ENCODE data around the gene WDFY4. TPM values are rescaled to one million over a fixed set of nuclear protein-coding genes. Genes with fewer than 3 reads are reported as not detected.

The WDFY4 gene
- total and polyA plus RNA-seq, 9 donors: 1.2 to 3.9 (median 2.4) TPM

DNA sequence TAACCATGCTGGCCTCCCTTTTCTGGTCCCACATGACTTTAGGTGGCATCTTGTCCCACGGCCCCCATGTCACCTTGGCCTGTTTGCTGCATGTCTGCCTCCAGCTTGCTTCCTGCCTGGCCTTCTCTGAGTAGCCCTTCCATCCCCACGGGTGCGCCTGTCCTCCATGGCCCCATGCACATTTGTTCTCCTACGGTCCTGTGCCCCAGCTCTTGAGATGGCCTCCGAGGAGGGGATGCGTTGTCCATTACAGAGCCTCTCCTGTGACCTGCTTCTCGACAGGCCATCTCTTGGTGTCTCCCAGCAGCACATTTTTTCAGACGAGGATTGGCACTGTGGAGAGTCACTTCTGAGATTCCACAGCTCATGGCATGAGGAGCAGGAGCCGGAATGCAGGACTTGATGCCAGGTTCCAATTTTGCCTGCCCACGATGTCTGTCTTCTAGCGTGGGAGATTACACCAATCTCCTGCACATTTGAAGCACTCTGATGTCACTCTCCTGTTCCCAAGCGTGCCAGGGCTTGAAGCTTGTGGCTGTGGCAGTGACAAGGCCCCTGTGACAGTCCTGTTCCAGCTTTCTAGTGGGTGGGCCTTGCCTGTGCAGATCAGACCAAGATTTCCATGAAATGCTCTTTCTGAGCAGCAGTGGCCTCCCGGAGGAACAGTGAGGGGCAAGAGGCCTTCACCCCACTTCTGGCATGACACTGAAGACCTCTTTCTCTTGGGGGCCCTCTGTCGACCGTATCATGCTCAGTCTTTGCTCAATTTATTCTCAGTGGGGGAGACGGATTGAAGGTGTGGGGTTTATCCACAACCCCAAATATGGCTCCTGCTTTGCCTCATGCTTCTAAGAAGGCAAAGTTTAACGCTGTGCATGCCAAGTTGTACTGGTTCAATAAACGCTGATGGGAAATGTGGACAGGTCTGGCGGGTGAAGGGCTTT lies 13.4 kb downstream of the WDFY4 start:
- no peak for DNase-seq
- no peak overlapping the region for H3K27ac ChIP-seq (ENCODE audit: low read length)
- WGBS (ENCODE audit: insufficient coverage): 79% methylated on average over 15 of the region's 19 CpGs
- H3K36me3 ChIP-seq (ENCODE audit: control insufficient read depth, insufficient read depth, low read length): no peaks in the 10 kb centered on the region
- peaks cover 7% of the 10 kb centered on the region for H3K4me1 ChIP-seq (ENCODE audit: control insufficient read depth, insufficient read depth, low read length)
- H3K4me3 ChIP-seq (ENCODE audit: low read length): no peak overlapping the region
- H3K9me3 ChIP-seq (replicated peaks; ENCODE audit: control insufficient read depth, low read depth, low read length): no peaks in the 10 kb centered on the region
- H3K27me3 ChIP-seq (ENCODE audit: control insufficient read depth, insufficient read depth, low read length): no peaks in the 10 kb centered on the region

DNA sequence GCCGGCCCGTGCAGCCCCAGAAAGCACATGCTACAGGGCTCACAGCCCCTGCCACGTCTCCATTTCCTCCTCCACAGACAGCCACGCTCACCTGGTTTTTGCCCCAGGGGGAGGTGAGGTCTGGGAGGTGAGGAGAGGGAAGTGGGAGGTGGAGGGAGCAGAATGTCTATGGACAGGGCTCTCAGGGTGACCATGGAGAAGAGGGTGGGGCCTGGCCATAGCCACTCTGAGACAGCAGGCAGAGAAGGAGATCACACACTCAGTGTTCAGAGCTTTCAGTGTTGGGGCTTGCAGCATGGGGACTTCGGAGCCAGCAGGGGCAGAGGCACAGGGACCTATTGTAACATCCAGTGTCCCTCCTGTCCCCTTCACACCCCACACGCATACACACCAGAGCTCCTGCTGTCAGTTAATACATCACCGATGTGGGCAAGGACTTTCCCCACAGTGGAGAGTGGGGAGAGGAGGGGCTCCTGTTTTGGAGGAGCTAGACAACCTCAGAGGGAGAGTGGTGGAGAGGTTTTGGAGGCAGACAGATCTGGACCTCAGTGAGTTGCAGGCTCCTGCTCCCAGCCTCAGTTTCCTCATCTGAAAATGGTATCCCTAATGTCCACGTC lies 14.4 kb downstream of the WDFY4 start:
- no peaks in the 10 kb centered on the region for H3K27me3 ChIP-seq (ENCODE audit: control insufficient read depth, insufficient read depth, low read length)
- no peak overlapping the region for H3K4me3 ChIP-seq (ENCODE audit: low read length)
- WGBS (ENCODE audit: insufficient coverage): 67% methylated on average over 1 of the region's 8 CpGs
- no peaks in the 10 kb centered on the region for H3K36me3 ChIP-seq (ENCODE audit: control insufficient read depth, insufficient read depth, low read length)
- no peak for DNase-seq
- H3K27ac ChIP-seq (ENCODE audit: low read length): no peak overlapping the region
- no peaks in the 10 kb centered on the region for H3K9me3 ChIP-seq (replicated peaks; ENCODE audit: control insufficient read depth, low read depth, low read length)
- H3K4me1 ChIP-seq (ENCODE audit: control insufficient read depth, insufficient read depth, low read length): peaks cover 7% of the 10 kb centered on the region

GRCh38 chr10:48700071-48700470 lies 15.4 kb downstream of the WDFY4 start:
- Histone ChIP-seq H3K36me3 (ENCODE audit: control insufficient read depth, insufficient read depth, low read length) (no peaks in the 10 kb centered on the region), H3K4me3 (ENCODE audit: low read length) (no peak overlapping the region), H3K4me1 (ENCODE audit: control insufficient read depth, insufficient read depth, low read length) (peaks cover 7% of the 10 kb centered on the region), H3K27me3 (ENCODE audit: control insufficient read depth, insufficient read depth, low read length) (no peaks in the 10 kb centered on the region), H3K27ac (ENCODE audit: low read length) (no peak overlapping the region), H3K9me3 (replicated peaks; ENCODE audit: control insufficient read depth, low read depth, low read length) (no peaks in the 10 kb centered on the region)
- no peak for DNase-seq
- WGBS (ENCODE audit: insufficient coverage): 60% methylated on average over 2 of the region's 2 CpGs

DNA sequence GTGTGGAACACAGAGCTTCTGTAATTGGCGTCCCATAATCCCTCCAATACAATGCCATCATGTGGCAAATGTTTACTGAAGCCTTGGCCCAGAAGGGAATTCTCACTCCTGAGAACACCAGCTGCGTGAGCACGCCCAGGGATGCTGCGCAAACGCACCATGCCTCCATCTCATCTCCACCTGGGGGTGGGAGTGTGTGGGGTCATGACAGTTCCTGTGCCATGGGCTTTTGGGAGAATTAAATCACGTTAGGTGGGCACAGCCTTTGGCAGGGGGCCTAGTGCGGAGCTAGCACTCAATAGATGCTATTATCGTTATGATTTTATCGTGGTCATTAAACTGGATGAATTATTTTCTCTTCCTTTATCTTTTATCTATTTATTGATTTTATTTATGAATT lies 15.8 kb downstream of the WDFY4 start:
- Histone ChIP-seq H3K4me3 (ENCODE audit: low read length) (no peak overlapping the region), H3K9me3 (replicated peaks; ENCODE audit: control insufficient read depth, low read depth, low read length) (no peaks in the 10 kb centered on the region), H3K4me1 (ENCODE audit: control insufficient read depth, insufficient read depth, low read length) (peaks cover 7% of the 10 kb centered on the region), H3K27me3 (ENCODE audit: control insufficient read depth, insufficient read depth, low read length) (no peaks in the 10 kb centered on the region), H3K27ac (ENCODE audit: low read length) (no peak overlapping the region), H3K36me3 (ENCODE audit: control insufficient read depth, insufficient read depth, low read length) (no peaks in the 10 kb centered on the region)
- DNase-seq: no peak
- 38% methylated on average over 2 of the region's 9 CpGs for WGBS (ENCODE audit: insufficient coverage)

DNA sequence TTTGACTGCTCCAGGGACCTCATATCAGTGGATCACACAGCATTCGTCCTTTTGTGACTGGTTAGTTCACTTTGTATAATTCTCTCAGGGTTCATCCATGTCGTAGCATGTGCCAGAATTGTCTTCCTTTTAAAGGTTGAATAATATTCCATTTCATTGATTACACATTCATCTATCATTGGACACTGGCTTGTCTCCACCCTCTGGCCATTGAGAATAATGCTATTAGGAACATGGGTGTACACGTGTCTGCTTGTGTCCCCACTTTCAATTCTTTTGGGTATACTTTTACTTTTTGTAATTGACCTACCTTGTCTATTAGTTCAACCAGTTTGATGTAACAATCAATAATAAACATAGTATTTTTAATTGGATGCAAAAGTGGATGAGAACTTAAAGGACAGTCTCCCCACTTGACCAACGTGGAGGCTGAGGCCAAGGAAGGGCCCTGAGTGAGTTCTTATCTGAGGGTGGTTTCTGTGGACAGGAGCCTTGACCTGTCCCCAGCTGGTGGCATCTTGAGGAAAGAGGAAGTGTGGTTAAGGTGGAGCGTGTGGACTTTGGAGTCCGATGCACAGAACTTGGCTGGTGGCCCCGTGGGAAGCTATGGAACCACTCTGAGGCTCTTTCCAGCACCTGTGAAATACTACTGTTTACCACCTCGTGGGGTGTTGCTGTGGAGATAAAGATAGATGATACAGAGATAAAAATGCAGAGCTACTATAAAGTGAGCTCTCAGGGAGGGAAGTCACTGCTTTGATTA lies 16.6 kb downstream of the WDFY4 start:
- Histone ChIP-seq H3K4me3 (ENCODE audit: low read length) (no peak overlapping the region), H3K4me1 (ENCODE audit: control insufficient read depth, insufficient read depth, low read length) (peaks cover 7% of the 10 kb centered on the region), H3K9me3 (replicated peaks; ENCODE audit: control insufficient read depth, low read depth, low read length) (no peaks in the 10 kb centered on the region), H3K27ac (ENCODE audit: low read length) (no peak overlapping the region), H3K27me3 (ENCODE audit: control insufficient read depth, insufficient read depth, low read length) (no peaks in the 10 kb centered on the region), H3K36me3 (ENCODE audit: control insufficient read depth, insufficient read depth, low read length) (no peaks in the 10 kb centered on the region)
- 82% methylated on average over 2 of the region's 8 CpGs for WGBS (ENCODE audit: insufficient coverage)
- no peak for DNase-seq

DNA sequence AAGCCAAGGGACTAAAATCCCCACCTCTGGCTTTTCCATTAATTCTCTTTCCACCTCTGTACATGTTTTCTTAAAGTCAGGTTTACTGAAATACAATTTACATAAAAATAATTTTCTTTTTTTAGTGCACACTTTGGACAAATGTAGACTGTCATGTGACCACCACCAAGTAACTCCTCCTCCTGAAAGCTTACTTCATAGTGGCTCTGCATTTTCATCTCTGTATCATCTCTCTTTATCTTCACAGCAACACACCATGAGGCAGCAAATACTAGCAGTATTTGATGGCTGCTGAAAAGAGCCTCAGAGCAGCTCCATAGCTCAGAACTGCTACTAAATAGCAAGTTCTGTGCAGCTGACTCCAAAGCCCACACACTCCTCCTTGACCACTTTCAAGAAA lies 17.3 kb downstream of the WDFY4 start:
- Histone ChIP-seq H3K36me3 (ENCODE audit: control insufficient read depth, insufficient read depth, low read length) (no peaks in the 10 kb centered on the region), H3K4me3 (ENCODE audit: low read length) (no peak overlapping the region), H3K27ac (ENCODE audit: low read length) (no peak overlapping the region), H3K4me1 (ENCODE audit: control insufficient read depth, insufficient read depth, low read length) (peaks cover 7% of the 10 kb centered on the region), H3K9me3 (replicated peaks; ENCODE audit: control insufficient read depth, low read depth, low read length) (no peaks in the 10 kb centered on the region), H3K27me3 (ENCODE audit: control insufficient read depth, insufficient read depth, low read length) (no peaks in the 10 kb centered on the region)
- DNase-seq: no peak

- no peaks in the 10 kb centered on the region for H3K9me3 ChIP-seq (replicated peaks; ENCODE audit: control insufficient read depth, low read depth, low read length)
- H3K27ac ChIP-seq (ENCODE audit: low read length): no peak overlapping the region
- H3K4me1 ChIP-seq (ENCODE audit: control insufficient read depth, insufficient read depth, low read length): peaks cover 19% of the 10 kb centered on the region
- no peaks in the 10 kb centered on the region for H3K36me3 ChIP-seq (ENCODE audit: control insufficient read depth, insufficient read depth, low read length)
- DNase-seq: no peak
- WGBS (ENCODE audit: insufficient coverage): 91% methylated on average over 4 of the region's 5 CpGs
- H3K27me3 ChIP-seq (ENCODE audit: control insufficient read depth, insufficient read depth, low read length): no peaks in the 10 kb centered on the region
- no peak overlapping the region for H3K4me3 ChIP-seq (ENCODE audit: low read length)
These were observed 19.0 kb downstream of the WDFY4 start for GRCh38 chr10:48703531-48704122.

- Histone ChIP-seq H3K36me3 (ENCODE audit: control insufficient read depth, insufficient read depth, low read length) (no peaks in the 10 kb centered on the region), H3K4me3 (ENCODE audit: low read length) (no peak overlapping the region), H3K27me3 (ENCODE audit: control insufficient read depth, insufficient read depth, low read length) (no peaks in the 10 kb centered on the region), H3K9me3 (replicated peaks; ENCODE audit: control insufficient read depth, low read depth, low read length) (no peaks in the 10 kb centered on the region), H3K4me1 (ENCODE audit: control insufficient read depth, insufficient read depth, low read length) (peaks cover 19% of the 10 kb centered on the region), H3K27ac (ENCODE audit: low read length) (no peak overlapping the region)
- no peak for DNase-seq
- WGBS (ENCODE audit: insufficient coverage): 60% methylated on average over 3 of the region's 5 CpGs
These were observed 19.5 kb downstream of the WDFY4 start for GRCh38 chr10:48704156-48704555.

DNA sequence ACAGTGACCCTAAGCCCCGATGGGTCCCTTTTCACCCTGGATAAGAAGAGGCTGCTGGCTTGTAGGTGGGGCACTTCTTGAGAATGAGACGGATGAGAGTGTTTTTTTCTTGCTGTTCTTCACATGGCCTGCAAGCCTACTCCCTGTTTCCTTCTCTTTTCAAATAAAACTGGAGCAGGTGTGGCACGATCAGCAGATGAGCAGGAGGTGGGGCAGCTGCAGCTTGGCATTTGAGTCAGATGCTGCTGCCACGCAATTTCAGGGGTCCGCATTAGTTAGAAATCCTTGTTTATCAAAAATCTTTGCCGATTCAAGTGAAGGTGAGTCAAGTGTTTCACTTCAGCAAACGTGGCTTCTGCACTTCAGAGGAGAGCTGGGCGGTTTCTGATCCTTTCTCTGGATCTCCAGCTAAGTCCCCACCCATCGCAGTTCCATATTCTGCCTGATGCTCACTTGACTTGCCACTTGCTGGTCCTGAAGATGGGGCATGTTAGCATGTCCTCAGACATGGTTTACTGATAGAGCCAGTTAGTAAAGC lies 20.8 kb downstream of the WDFY4 start:
- no peak for DNase-seq
- H3K4me1 ChIP-seq (ENCODE audit: control insufficient read depth, insufficient read depth, low read length): peaks cover 19% of the 10 kb centered on the region
- no peaks in the 10 kb centered on the region for H3K9me3 ChIP-seq (replicated peaks; ENCODE audit: control insufficient read depth, low read depth, low read length)
- H3K4me3 ChIP-seq (ENCODE audit: low read length): no peak overlapping the region
- H3K27ac ChIP-seq (ENCODE audit: low read length): no peak overlapping the region
- no peaks in the 10 kb centered on the region for H3K36me3 ChIP-seq (ENCODE audit: control insufficient read depth, insufficient read depth, low read length)
- H3K27me3 ChIP-seq (ENCODE audit: control insufficient read depth, insufficient read depth, low read length): no peaks in the 10 kb centered on the region
- WGBS (ENCODE audit: insufficient coverage): 80% methylated on average over 7 of the region's 9 CpGs

All from muscle of leg (tissue), 11 donors.